Keratinocyte (primary cell): ENCODE results near the gene MOG. TPM values are rescaled to one million over a fixed set of nuclear protein-coding genes. Genes with fewer than 3 reads are reported as not detected.

Experiments used
- DNase-seq: peaks from one replicate; pipeline ENCODE4 v3.0.0-alpha.2; 2011; ENCODE audit warnings: low read depth, missing footprints, low spot score
- FAIRE-seq: peaks from 2 replicates; lab custom pipeline; 2011; peaks lifted over from hg19 to GRCh38; lab: Jason Lieb, UNC
- H2AFZ ChIP-seq: 2 replicates; pipeline ENCODE4 v1.6.0; 2012; ENCODE audit warnings: low read length, control low read depth, inconsistent platforms; ENCODE audit not compliant: control insufficient read depth
- H3K27ac ChIP-seq: 2 replicates; pipeline ENCODE4 v1.5.1; 2011; ENCODE audit warnings: low read length; ENCODE audit not compliant: control insufficient read depth, insufficient read depth
- H3K27me3 ChIP-seq: 3 replicates; pipeline ENCODE4 v1.6.0; 2011; ENCODE audit warnings: low read length; ENCODE audit not compliant: control insufficient read depth, insufficient read depth; ENCODE audit errors: extremely low read depth
- H3K36me3 ChIP-seq, 2 experiments: 2 replicates in 1 of 2; 3 replicates in 1 of 2; pipeline ENCODE4 v1.5.1; 2011; ENCODE audit warnings: low read length in 2 of 2, mild to moderate bottlenecking in 1 of 2; ENCODE audit not compliant: control insufficient read depth in 2 of 2, insufficient read depth in 2 of 2; ENCODE audit errors: extremely low read depth in 1 of 2
- H3K4me1 ChIP-seq: 3 replicates; pipeline ENCODE4 v1.5.1; 2011; ENCODE audit warnings: low read length; ENCODE audit not compliant: control insufficient read depth, insufficient read depth; ENCODE audit errors: extremely low read depth
- H3K4me2 ChIP-seq: 3 replicates; pipeline ENCODE4 v1.6.0; 2011; ENCODE audit warnings: low read depth, low read length; ENCODE audit not compliant: control insufficient read depth, insufficient read depth; ENCODE audit errors: extremely low read depth
- H3K4me3 ChIP-seq, 3 experiments: fragments of 200-600 bp in 1 of 3; sonication (generic) in 1 of 3; 2 replicates in 2 of 3; 3 replicates in 1 of 3; pipeline ENCODE4 v1.5.1; 2011 to 2016; ENCODE audit warnings: low read length in 3 of 3, mild to moderate bottlenecking in 3 of 3, control low read depth in 2 of 3, inconsistent platforms in 1 of 3, low read depth in 1 of 3, mixed read lengths in 1 of 3, mixed run types in 1 of 3, moderate library complexity in 1 of 3; ENCODE audit not compliant: control insufficient read depth in 2 of 3, insufficient read depth in 2 of 3; ENCODE audit errors: extremely low read depth in 1 of 3
- H3K79me2 ChIP-seq: 2 replicates; pipeline ENCODE4 v1.6.0; 2012; ENCODE audit warnings: low read length; ENCODE audit not compliant: control insufficient read depth, insufficient read depth
- H3K9ac ChIP-seq: 3 replicates; pipeline ENCODE4 v1.6.0; 2011; ENCODE audit warnings: low read length; ENCODE audit not compliant: control insufficient read depth, insufficient read depth; ENCODE audit errors: extremely low read depth
- H3K9me1 ChIP-seq: 3 replicates; pipeline ENCODE4 v1.6.0; 2011; ENCODE audit warnings: low read length; ENCODE audit not compliant: control insufficient read depth, insufficient read depth; ENCODE audit errors: extremely low read depth
- H3K9me3 ChIP-seq: 2 replicates; pipeline ENCODE4 v1.5.1; 2012; ENCODE audit warnings: low read depth, low read length; ENCODE audit not compliant: control insufficient read depth
- H4K20me1 ChIP-seq: 3 replicates; pipeline ENCODE4 v1.6.0; 2011; ENCODE audit warnings: low read length; ENCODE audit not compliant: control insufficient read depth, insufficient read depth; ENCODE audit errors: extremely low read depth
- CTCF ChIP-seq, 3 experiments: IDR thresholded peaks in 1 of 3; conservative IDR thresholded peaks in 1 of 3; optimal IDR thresholded peaks in 1 of 3; 2 replicates in 2 of 3; 3 replicates in 1 of 3; pipeline versions ENCODE3 to v1.5.1; 2011; ENCODE audit warnings: low read length in 3 of 3, mild to moderate bottlenecking in 3 of 3, moderate library complexity in 2 of 3, control low read depth in 1 of 3, inconsistent platforms in 1 of 3; ENCODE audit not compliant: insufficient read depth in 2 of 3; ENCODE audit errors: extremely low read depth in 1 of 3
- EZH2 ChIP-seq: IDR thresholded peaks from one replicate; pipeline ENCODE4 v1.6.1; 2012; ENCODE audit warnings: inconsistent platforms, mild to moderate bottlenecking, low read length, moderate library complexity
- dilution Hi-C: fragments of 300-500 bp; cut with MboI; formaldehyde crosslinking; loops from one replicate; pipeline ENCODE4 v1.7.0; 2020; ENCODE audit warnings: low sequenced_read_pairs; ENCODE audit not compliant: extremely low pct_ligation_motif_present
- polyA plus RNA-seq, 5 experiments: library from polyadenylated mRNA; depleted of rRNA in 3 of 5; stranded (reverse) in 3 of 5; stranded (forward) in 1 of 5; unstranded in 1 of 5; fragments of >200 nt; gene quantifications; 1 replicate in 1 of 5; 2 replicates in 3 of 5; 3 replicates in 1 of 5; pipeline versions ENCODE4 v1.2.1 to v1.2.3, GENCODE V29; 2011 to 2012; ENCODE audit warnings: missing spikeins in 2 of 5, low read depth in 1 of 5, low replicate concordance in 1 of 5

The MOG gene
- polyA plus RNA-seq, 1 donor (not counting 4 experiments of a cell fraction or from before 2014, with no cell fraction given): not detected

- Histone ChIP-seq H3K4me2 (peak overlapping the region; percentile 81), H3K9me1 (no peaks in the 10 kb centered on the region), H3K27me3 (no peaks in the 10 kb centered on the region), H4K20me1 (no peaks in the 10 kb centered on the region), H3K36me3 (peaks cover 0 to 2% of the 10 kb centered on the region in 2 experiments), H3K9ac (peak overlapping the region; percentile 78), H2AFZ (no peak overlapping the region), H3K79me2 (peaks cover 5% of the 10 kb centered on the region), H3K27ac (peak overlapping the region; percentile 92), H3K9me3 (peaks cover 5% of the 10 kb centered on the region), H3K4me1 (peaks cover 48% of the 10 kb centered on the region), H3K4me3 (no peak overlapping the region)
- peak; percentile 55 for DNase-seq
- dilution Hi-C loops: no loop called here
- TF ChIP-seq EZH2: no peak
- TF ChIP-seq CTCF (optimal IDR thresholded peaks at IDR 0.05 in 1 of 3, IDR thresholded peaks at IDR 0.05 in 1 of 3, conservative IDR thresholded peaks at IDR 0.05 in 1 of 3; ENCODE audit: extremely low read depth in 1 of 3, insufficient read depth in 2 of 3, low read length in 3 of 3): no peak
- FAIRE-seq: peak; percentile 91
These were observed 20.2 kb downstream of the MOG start for GRCh38 chr6:29676981-29677601.

DNA sequence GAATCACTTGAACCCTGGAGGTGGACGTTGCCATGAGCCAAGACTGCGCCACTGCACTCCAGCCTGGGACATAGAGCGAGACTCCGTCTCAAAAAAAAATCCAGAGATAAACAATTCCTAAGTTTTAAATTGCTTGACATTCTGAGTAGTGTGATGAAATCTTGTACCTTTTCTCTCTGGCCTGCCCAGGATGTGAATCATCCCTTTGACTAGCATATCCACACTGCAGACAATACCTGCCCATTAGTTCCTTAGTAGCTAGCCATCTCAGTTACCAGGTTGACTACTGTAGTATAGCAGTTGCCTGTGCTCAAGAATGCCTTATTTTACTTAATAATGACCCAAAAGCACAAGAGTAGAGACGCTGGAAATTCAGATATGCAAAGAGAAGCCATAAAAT lies 21.2 kb downstream of the MOG start:
- no peak overlapping the region for H2AFZ ChIP-seq
- H3K4me1 ChIP-seq: peaks cover 48% of the 10 kb centered on the region
- H3K4me3 ChIP-seq: peak overlapping the region; percentile 6 to 49 (median 47)
- H3K4me2 ChIP-seq: peak overlapping the region; percentile 81
- H4K20me1 ChIP-seq: no peaks in the 10 kb centered on the region
- peak overlapping the region; percentile 92 for H3K27ac ChIP-seq
- peaks cover 5% of the 10 kb centered on the region for H3K9me3 ChIP-seq
- FAIRE-seq: peak; percentile 89
- H3K9ac ChIP-seq: peak overlapping the region; percentile 78
- TF ChIP-seq CTCF (optimal IDR thresholded peaks at IDR 0.05 in 1 of 3, IDR thresholded peaks at IDR 0.05 in 1 of 3, conservative IDR thresholded peaks at IDR 0.05 in 1 of 3; ENCODE audit: extremely low read depth in 1 of 3, insufficient read depth in 2 of 3, low read length in 3 of 3) (no peak), EZH2 (no peak)
- DNase-seq: peak; percentile 49
- H3K36me3 ChIP-seq: peaks cover 0 to 2% of the 10 kb centered on the region in 2 experiments
- no peaks in the 10 kb centered on the region for H3K9me1 ChIP-seq
- H3K79me2 ChIP-seq: peaks cover 4% of the 10 kb centered on the region
- dilution Hi-C loops: no loop called here
- no peaks in the 10 kb centered on the region for H3K27me3 ChIP-seq
